Measurements from ENCODE around the gene PHTF1. TPM values are rescaled to one million over a fixed set of nuclear protein-coding genes. Genes with fewer than 3 reads are reported as not detected.
"Not testable (repeated sequence)": the region's sequence is repeated elsewhere in the genome, so short reads cannot be mapped to it uniquely, and the experiment has no call there.

Gene PHTF1
- total RNA-seq, 1 donor from 2014 or later = 35.4 TPM

- Mint-ChIP-seq H3K9me3 (ENCODE audit: unreplicated experiment) (no peaks in the 10 kb centered on the region), H3K27me3 (ENCODE audit: unreplicated experiment) (peaks cover 7% of the 10 kb centered on the region), H3K4me3 (ENCODE audit: unreplicated experiment) (peak overlapping the region; percentile 94), H3K27ac (ENCODE audit: unreplicated experiment) (peak overlapping the region; percentile 98), H3K4me1 (ENCODE audit: unreplicated experiment) (peaks cover 14% of the 10 kb centered on the region), H3K36me3 (ENCODE audit: low read depth, unreplicated experiment) (no peaks in the 10 kb centered on the region)
- DNase-seq (ENCODE audit: low spot score) = no peak
- TF ChIP-seq CTCF (IDR thresholded peaks at IDR 0.05; ENCODE audit: unreplicated experiment) = no peak
Observed at GRCh38 chr1:113760102-113761080, 1.1 kb upstream of the PHTF1 start.

- Mint-ChIP-seq H3K36me3 (ENCODE audit: low read depth, unreplicated experiment) (no peaks in the 10 kb centered on the region), H3K4me1 (ENCODE audit: unreplicated experiment) (peaks cover 15% of the 10 kb centered on the region), H3K27ac (ENCODE audit: unreplicated experiment) (peak overlapping the region; percentile 96), H3K27me3 (ENCODE audit: unreplicated experiment) (peaks cover 7% of the 10 kb centered on the region), H3K9me3 (ENCODE audit: unreplicated experiment) (no peaks in the 10 kb centered on the region), H3K4me3 (ENCODE audit: unreplicated experiment) (peak overlapping the region; percentile 96)
- TF ChIP-seq CTCF (IDR thresholded peaks at IDR 0.05; ENCODE audit: unreplicated experiment) = no peak
- DNase-seq (ENCODE audit: low spot score) = peak; percentile 73
Observed at GRCh38 chr1:113758631-113759332, 504 bp downstream of the PHTF1 start.

GRCh38 chr1:113756461-113756860, 2.8 kb downstream of the PHTF1 start:
- H3K36me3 Mint-ChIP-seq (ENCODE audit: low read depth, unreplicated experiment) = no peaks in the 10 kb centered on the region
- H3K4me1 Mint-ChIP-seq (ENCODE audit: unreplicated experiment) = peaks cover 15% of the 10 kb centered on the region
- DNase-seq (ENCODE audit: low spot score) = no peak
- TF ChIP-seq CTCF (IDR thresholded peaks at IDR 0.05; ENCODE audit: unreplicated experiment) = no peak
- H3K27ac Mint-ChIP-seq (ENCODE audit: unreplicated experiment) = peak overlapping the region; percentile 57
- no peaks in the 10 kb centered on the region for H3K9me3 Mint-ChIP-seq (ENCODE audit: unreplicated experiment)
- H3K27me3 Mint-ChIP-seq (ENCODE audit: unreplicated experiment) = peaks cover 7% of the 10 kb centered on the region
- H3K4me3 Mint-ChIP-seq (ENCODE audit: unreplicated experiment) = peak overlapping the region; percentile 54

- DNase-seq (ENCODE audit: low spot score); H3K27ac Mint-ChIP-seq (ENCODE audit: unreplicated experiment); H3K9me3 Mint-ChIP-seq (ENCODE audit: unreplicated experiment); H3K4me3 Mint-ChIP-seq (ENCODE audit: unreplicated experiment); H3K27me3 Mint-ChIP-seq (ENCODE audit: unreplicated experiment); H3K36me3 Mint-ChIP-seq (ENCODE audit: low read depth, unreplicated experiment): not testable (repeated sequence)
- H3K4me1 Mint-ChIP-seq (ENCODE audit: unreplicated experiment) = peaks cover 13% of the 10 kb centered on the region
Observed at GRCh38 chr1:113753333-113753732, 6.0 kb downstream of the PHTF1 start.

- H3K4me3 Mint-ChIP-seq (ENCODE audit: unreplicated experiment) = no peak overlapping the region
- H3K36me3 Mint-ChIP-seq (ENCODE audit: low read depth, unreplicated experiment) = peaks cover 13% of the 10 kb centered on the region
- H3K27ac Mint-ChIP-seq (ENCODE audit: unreplicated experiment) = no peak overlapping the region
- no peaks in the 10 kb centered on the region for H3K27me3 Mint-ChIP-seq (ENCODE audit: unreplicated experiment)
- peaks cover 8% of the 10 kb centered on the region for H3K4me1 Mint-ChIP-seq (ENCODE audit: unreplicated experiment)
- DNase-seq (ENCODE audit: low spot score) = no peak
- H3K9me3 Mint-ChIP-seq (ENCODE audit: unreplicated experiment) = no peaks in the 10 kb centered on the region
- TF ChIP-seq CTCF (IDR thresholded peaks at IDR 0.05; ENCODE audit: unreplicated experiment) = no peak
Observed at GRCh38 chr1:113751516-113751915, 7.8 kb downstream of the PHTF1 start.
